ENCODE data around the gene TSPAN7. TPM values are rescaled to one million over a fixed set of nuclear protein-coding genes. Genes with fewer than 3 reads are reported as not detected.

TSPAN7 gene
- total RNA-seq, 4 donors from 2014 or later = 26.9 to 170 (median 134) TPM

GRCh38 chrX:38641197-38641596 lies 79.9 kb downstream of the TSPAN7 start:
- intact Hi-C loops (cut with DNase I; ENCODE audit: low total_unique reads) (no loop called here), in situ Hi-C loops (cut with MboI; ENCODE audit: low pct_ligation_motif_present in 1 of 4, low pct_unique_long_range_greater_than_20kb in 1 of 4, low sequenced_read_pairs in 3 of 4) (no loop called here)
- no peaks in the 10 kb centered on the region for H3K27me3 ChIP-seq
- H3K4me1 ChIP-seq = no peaks in the 10 kb centered on the region
- no peak overlapping the region for H3K4me3 ChIP-seq
- no peak overlapping the region for H3K27ac ChIP-seq
- no peaks in the 10 kb centered on the region for H3K36me3 ChIP-seq
- TF ChIP-seq, protein P1, sequence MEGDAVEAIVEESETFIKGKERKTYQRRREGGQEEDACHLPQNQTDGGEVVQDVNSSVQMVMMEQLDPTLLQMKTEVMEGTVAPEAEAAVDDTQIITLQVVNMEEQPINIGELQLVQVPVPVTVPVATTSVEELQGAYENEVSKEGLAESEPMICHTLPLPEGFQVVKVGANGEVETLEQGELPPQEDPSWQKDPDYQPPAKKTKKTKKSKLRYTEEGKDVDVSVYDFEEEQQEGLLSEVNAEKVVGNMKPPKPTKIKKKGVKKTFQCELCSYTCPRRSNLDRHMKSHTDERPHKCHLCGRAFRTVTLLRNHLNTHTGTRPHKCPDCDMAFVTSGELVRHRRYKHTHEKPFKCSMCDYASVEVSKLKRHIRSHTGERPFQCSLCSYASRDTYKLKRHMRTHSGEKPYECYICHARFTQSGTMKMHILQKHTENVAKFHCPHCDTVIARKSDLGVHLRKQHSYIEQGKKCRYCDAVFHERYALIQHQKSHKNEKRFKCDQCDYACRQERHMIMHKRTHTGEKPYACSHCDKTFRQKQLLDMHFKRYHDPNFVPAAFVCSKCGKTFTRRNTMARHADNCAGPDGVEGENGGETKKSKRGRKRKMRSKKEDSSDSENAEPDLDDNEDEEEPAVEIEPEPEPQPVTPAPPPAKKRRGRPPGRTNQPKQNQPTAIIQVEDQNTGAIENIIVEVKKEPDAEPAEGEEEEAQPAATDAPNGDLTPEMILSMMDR (IDR thresholded peaks at IDR 0.05) = no peak
- TF ChIP-seq POLR2AphosphoS5 (IDR thresholded peaks at IDR 0.05) (no peak), EP300 (IDR thresholded peaks at IDR 0.05; ENCODE audit: low read depth) (no peak), POLR2A (IDR thresholded peaks at IDR 0.05) (no peak)
- no peaks in the 10 kb centered on the region for H3K9me3 ChIP-seq
- DNase-seq = no peak
- 78% methylated on average over 5 of the region's 5 CpGs; no CpG with 5 or more reads in 1 of the 2 donors for WGBS, 2 donors (ENCODE audit: low coverage in 1 of 2)

- Histone ChIP-seq H3K9me3 (no peaks in the 10 kb centered on the region), H3K4me3 (no peak overlapping the region), H3K36me3 (no peaks in the 10 kb centered on the region), H3K27me3 (no peaks in the 10 kb centered on the region), H3K4me1 (no peaks in the 10 kb centered on the region), H3K27ac (no peak overlapping the region)
- DNase-seq = no peak
- intact Hi-C loops (cut with DNase I; ENCODE audit: low total_unique reads) = no loop called here
- in situ Hi-C loops (cut with MboI; ENCODE audit: low pct_ligation_motif_present in 1 of 4, low pct_unique_long_range_greater_than_20kb in 1 of 4, low sequenced_read_pairs in 3 of 4) = no loop called here
- 59% methylated on average over 1 of the region's 1 CpG; no CpG with 5 or more reads in 1 of the 2 donors for WGBS, 2 donors (ENCODE audit: low coverage in 1 of 2)
- TF ChIP-seq POLR2A (IDR thresholded peaks at IDR 0.05) = no peak
- TF ChIP-seq EP300 (IDR thresholded peaks at IDR 0.05; ENCODE audit: low read depth) = no peak
- TF ChIP-seq, protein P1 (IDR thresholded peaks at IDR 0.05) = no peak
- TF ChIP-seq POLR2AphosphoS5 (IDR thresholded peaks at IDR 0.05) = no peak
Measured at GRCh38 chrX:38643903-38644302, 82.6 kb downstream of the TSPAN7 start.

GRCh38 chrX:38646129-38646528 lies 84.8 kb downstream of the TSPAN7 start:
- Histone ChIP-seq H3K36me3 (no peaks in the 10 kb centered on the region), H3K27me3 (no peaks in the 10 kb centered on the region), H3K4me1 (no peaks in the 10 kb centered on the region), H3K27ac (no peak overlapping the region), H3K4me3 (no peak overlapping the region), H3K9me3 (no peaks in the 10 kb centered on the region)
- no peak for DNase-seq
- in situ Hi-C loops (cut with MboI; ENCODE audit: low pct_ligation_motif_present in 1 of 4, low pct_unique_long_range_greater_than_20kb in 1 of 4, low sequenced_read_pairs in 3 of 4) = no loop called here
- intact Hi-C loops (cut with DNase I; ENCODE audit: low total_unique reads) = no loop called here
- WGBS, 2 donors (ENCODE audit: low coverage in 1 of 2) = 87 to 100% methylated on average over 2 of the region's 2 CpGs
- TF ChIP-seq EP300 (IDR thresholded peaks at IDR 0.05; ENCODE audit: low read depth) (no peak), POLR2A (IDR thresholded peaks at IDR 0.05) (no peak), POLR2AphosphoS5 (IDR thresholded peaks at IDR 0.05) (no peak)
- TF ChIP-seq, protein P1 (IDR thresholded peaks at IDR 0.05) = no peak

GRCh38 chrX:38649221-38649620 lies 87.9 kb downstream of the TSPAN7 start:
- Histone ChIP-seq H3K9me3 (no peaks in the 10 kb centered on the region), H3K27ac (no peak overlapping the region), H3K4me1 (no peaks in the 10 kb centered on the region), H3K36me3 (no peaks in the 10 kb centered on the region), H3K4me3 (no peak overlapping the region), H3K27me3 (no peaks in the 10 kb centered on the region)
- in situ Hi-C loops (cut with MboI; ENCODE audit: low pct_ligation_motif_present in 1 of 4, low pct_unique_long_range_greater_than_20kb in 1 of 4, low sequenced_read_pairs in 3 of 4) = no loop called here
- WGBS, 2 donors (ENCODE audit: low coverage in 1 of 2) = no CpG with 5 or more reads among the region's 1 CpG
- intact Hi-C loops (cut with DNase I; ENCODE audit: low total_unique reads) = no loop called here
- no peak for DNase-seq
- TF ChIP-seq EP300 (IDR thresholded peaks at IDR 0.05; ENCODE audit: low read depth) (no peak), POLR2A (IDR thresholded peaks at IDR 0.05) (no peak)
